Kidney epithelial cell (primary cell): ENCODE data around the gene PTOV1. TPM values are rescaled to one million over a fixed set of nuclear protein-coding genes. Genes with fewer than 3 reads are reported as not detected.

Source experiments
- DNase-seq: peaks from one replicate; pipeline ENCODE4 v3.0.0-alpha.2; 2010; ENCODE audit warnings: low read depth
- H3K27me3 ChIP-seq: 2 replicates; pipeline ENCODE4 v1.6.0; 2011; ENCODE audit warnings: low read length; ENCODE audit not compliant: control insufficient read depth, insufficient read depth
- H3K36me3 ChIP-seq: 2 replicates; pipeline ENCODE4 v1.5.1; 2011; ENCODE audit warnings: low read length; ENCODE audit not compliant: control insufficient read depth, insufficient read depth
- H3K4me3 ChIP-seq: 2 replicates; pipeline ENCODE4 v1.5.1; 2011; ENCODE audit warnings: low read depth, mild to moderate bottlenecking, control low read depth, low read length
- total RNA-seq: library from RNA; depleted of rRNA; stranded (reverse); fragments of >200 nt; gene quantifications from 2 replicates; pipeline ENCODE4 v1.2.3, GENCODE V29; 2015
- TF ChIP-seq, protein P1 (sequence below): IDR thresholded peaks from 2 replicates; pipeline ENCODE4 v1.5.1; 2011; ENCODE audit warnings: mild to moderate bottlenecking, moderate library complexity, low read length, control low read depth, inconsistent platforms; ENCODE audit not compliant: insufficient read depth, poor library complexity, severe bottlenecking

The PTOV1 gene
- total RNA-seq, 1 donor from 2014 or later = 47.9 TPM

DNA sequence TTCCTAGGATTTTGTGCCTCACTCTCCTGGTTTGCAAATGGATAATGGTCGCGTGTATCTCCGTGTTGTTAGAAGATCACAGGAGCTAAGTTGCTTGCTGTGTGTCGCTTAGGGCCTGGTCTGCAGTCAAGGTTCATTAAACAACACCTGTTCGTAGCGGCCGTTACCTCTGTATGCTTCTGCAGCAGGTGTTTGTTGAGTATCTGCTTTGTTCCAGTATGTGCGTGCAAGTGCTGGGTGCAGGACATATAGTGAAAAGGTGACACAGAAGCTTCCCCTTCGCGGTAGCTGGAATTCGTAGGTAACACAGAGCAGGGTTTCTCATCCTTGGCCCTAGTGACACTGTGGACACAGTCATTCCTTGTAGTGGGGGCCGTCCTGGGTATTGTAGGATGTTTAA, 27.5 kb upstream of the PTOV1 start:
- Histone ChIP-seq H3K27me3 (no peaks in the 10 kb centered on the region), H3K36me3 (no peaks in the 10 kb centered on the region), H3K4me3 (no peak overlapping the region)
- DNase-seq = no peak
- TF ChIP-seq, protein P1, sequence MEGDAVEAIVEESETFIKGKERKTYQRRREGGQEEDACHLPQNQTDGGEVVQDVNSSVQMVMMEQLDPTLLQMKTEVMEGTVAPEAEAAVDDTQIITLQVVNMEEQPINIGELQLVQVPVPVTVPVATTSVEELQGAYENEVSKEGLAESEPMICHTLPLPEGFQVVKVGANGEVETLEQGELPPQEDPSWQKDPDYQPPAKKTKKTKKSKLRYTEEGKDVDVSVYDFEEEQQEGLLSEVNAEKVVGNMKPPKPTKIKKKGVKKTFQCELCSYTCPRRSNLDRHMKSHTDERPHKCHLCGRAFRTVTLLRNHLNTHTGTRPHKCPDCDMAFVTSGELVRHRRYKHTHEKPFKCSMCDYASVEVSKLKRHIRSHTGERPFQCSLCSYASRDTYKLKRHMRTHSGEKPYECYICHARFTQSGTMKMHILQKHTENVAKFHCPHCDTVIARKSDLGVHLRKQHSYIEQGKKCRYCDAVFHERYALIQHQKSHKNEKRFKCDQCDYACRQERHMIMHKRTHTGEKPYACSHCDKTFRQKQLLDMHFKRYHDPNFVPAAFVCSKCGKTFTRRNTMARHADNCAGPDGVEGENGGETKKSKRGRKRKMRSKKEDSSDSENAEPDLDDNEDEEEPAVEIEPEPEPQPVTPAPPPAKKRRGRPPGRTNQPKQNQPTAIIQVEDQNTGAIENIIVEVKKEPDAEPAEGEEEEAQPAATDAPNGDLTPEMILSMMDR = no peak

DNA sequence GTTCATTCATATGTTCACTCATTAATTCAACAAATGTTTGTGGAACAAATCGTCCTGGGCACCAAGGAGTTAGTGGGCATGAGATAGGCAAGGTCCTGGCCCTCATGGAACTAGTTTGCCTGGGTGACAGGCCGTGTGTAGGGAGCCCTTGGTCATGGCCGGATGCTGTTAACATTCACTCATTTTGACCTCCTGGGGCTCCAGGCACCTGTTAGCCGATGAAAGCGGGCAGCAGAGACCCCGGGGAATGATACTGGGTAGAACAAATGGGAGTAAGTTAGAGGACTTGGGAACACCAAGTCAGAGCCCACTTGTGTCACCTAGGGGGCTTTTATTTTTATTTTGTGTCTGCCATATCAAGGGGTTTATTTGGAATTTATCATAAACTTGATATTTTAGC, 26.3 kb upstream of the PTOV1 start:
- TF ChIP-seq, protein P1 = no peak
- H3K36me3 ChIP-seq = no peaks in the 10 kb centered on the region
- no peak for DNase-seq
- H3K27me3 ChIP-seq = no peaks in the 10 kb centered on the region
- no peak overlapping the region for H3K4me3 ChIP-seq

DNA sequence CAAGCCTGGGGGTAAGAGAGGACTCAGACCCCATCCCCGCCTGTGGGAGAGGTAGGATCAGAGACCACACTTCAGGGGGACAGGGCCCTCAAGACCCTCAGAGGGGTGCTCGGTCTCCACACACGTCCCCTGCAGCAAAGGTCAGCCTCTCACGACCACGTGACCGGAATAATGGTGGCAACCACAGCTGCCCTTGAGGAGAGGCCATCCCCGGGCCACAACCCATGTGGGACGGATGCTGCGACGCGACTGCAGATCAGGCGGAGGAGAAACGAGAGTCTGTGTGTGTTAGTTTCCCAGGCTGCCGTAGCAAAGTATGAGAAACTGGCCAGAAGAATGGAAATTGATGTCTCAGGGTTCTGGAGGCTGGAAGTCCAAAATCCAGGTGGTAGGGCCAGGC, 23.9 kb upstream of the PTOV1 start:
- H3K36me3 ChIP-seq = no peaks in the 10 kb centered on the region
- TF ChIP-seq, protein P1 = no peak

DNA sequence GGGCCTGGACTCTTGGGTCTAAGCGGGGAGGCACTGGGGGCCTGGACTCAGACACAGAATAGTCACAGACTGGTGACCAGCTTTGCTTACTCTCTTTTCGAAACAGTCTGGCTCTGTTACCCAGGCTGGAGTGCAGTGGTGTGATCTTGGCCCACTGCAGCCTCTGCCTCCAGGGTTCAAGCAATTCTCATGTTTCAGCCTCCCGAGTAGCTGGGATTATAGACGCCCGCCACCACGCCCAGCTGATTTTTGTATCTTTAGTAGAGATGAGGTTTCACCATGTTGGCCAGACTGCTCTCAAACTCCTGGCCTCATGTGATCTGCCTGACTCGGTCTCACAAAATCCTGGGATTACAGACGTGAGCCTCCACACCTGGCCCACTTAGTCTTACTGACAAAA, 21.8 kb upstream of the PTOV1 start:
- H3K4me3 ChIP-seq = no peak overlapping the region
- H3K36me3 ChIP-seq = no peaks in the 10 kb centered on the region
- H3K27me3 ChIP-seq = no peaks in the 10 kb centered on the region
- no peak for DNase-seq
- TF ChIP-seq, protein P1 = no peak

More for the DNA sequence above, 23.9 kb upstream of the PTOV1 start:
- DNase-seq = no peak
- Histone ChIP-seq H3K4me3 (no peak overlapping the region), H3K27me3 (no peaks in the 10 kb centered on the region)

DNA sequence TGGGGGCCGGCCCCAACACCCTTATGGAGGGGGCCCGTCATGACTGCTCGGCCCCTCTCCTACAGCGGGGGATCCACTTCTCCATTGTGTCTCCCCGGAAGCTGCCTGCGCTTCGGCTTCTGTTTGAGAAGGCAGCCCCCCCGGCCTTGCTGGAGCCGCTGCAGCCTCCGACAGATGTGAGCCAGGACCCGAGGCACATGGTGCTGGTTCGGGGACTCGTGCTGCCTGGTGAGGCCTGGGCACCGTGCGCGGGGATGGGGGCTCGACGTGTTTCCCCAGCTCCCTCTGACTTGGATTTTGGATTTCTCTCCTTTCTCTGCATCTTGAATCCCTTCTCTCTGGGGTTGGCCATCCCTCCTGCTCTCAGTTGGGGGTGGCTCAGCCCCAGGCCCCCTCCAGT, 21.2 kb upstream of the PTOV1 start:
- DNase-seq = no peak
- Histone ChIP-seq H3K36me3 (peaks cover 1% of the 10 kb centered on the region), H3K4me3 (no peak overlapping the region), H3K27me3 (no peaks in the 10 kb centered on the region)
- TF ChIP-seq, protein P1 = no peak

GRCh38 chr19:49830766-49831165, 20.2 kb upstream of the PTOV1 start:
- no peak overlapping the region for H3K4me3 ChIP-seq
- TF ChIP-seq, protein P1 = no peak
- DNase-seq = no peak
- H3K27me3 ChIP-seq = no peaks in the 10 kb centered on the region
- H3K36me3 ChIP-seq = peaks cover 1% of the 10 kb centered on the region
